IgD-negative memory B cell (primary cell): ENCODE data around the gene KLRD1. TPM values are rescaled to one million over a fixed set of nuclear protein-coding genes. Genes with fewer than 3 reads are reported as not detected.
"Not testable (repeated sequence)": the region's sequence is repeated elsewhere in the genome, so short reads cannot be mapped to it uniquely, and the experiment has no call there.

ENCODE experiments used
- H3K27ac Mint-ChIP-seq, 3 donors: one replicate each; pipeline ENCODE4 v1.8.0; 2020 to 2022; ENCODE audit warnings: mild to moderate bottlenecking in 3 of 3, mixed read lengths in 3 of 3, moderate library complexity in 1 of 3
- H3K27me3 Mint-ChIP-seq: one replicate; pipeline ENCODE4 v1.8.0; 2021; ENCODE audit warnings: mixed read lengths
- H3K36me3 Mint-ChIP-seq: one replicate; pipeline ENCODE4 v1.8.0; 2020; ENCODE audit warnings: mild to moderate bottlenecking, mixed read lengths
- H3K4me1 Mint-ChIP-seq, 3 donors: one replicate each; pipeline ENCODE4 v1.8.0; 2020 to 2022; ENCODE audit warnings: mixed read lengths in 3 of 3, mild to moderate bottlenecking in 1 of 3
- H3K4me3 Mint-ChIP-seq, 4 donors: one replicate each; pipeline ENCODE4 v1.8.0; 2020 to 2022; ENCODE audit warnings: mild to moderate bottlenecking in 4 of 4, mixed read lengths in 4 of 4, moderate library complexity in 3 of 4
- H3K9me3 Mint-ChIP-seq, 3 donors: one replicate each; pipeline ENCODE4 v1.8.0; 2020 to 2021; ENCODE audit warnings: mixed read lengths in 3 of 3, mild to moderate bottlenecking in 1 of 3
- polyA plus RNA-seq: library from polyadenylated mRNA; unstranded; fragments of 300-500 nt; fragmentation: Illumina TruSeq; gene quantifications from one replicate; pipeline ENCODE4 v1.2.3, GENCODE V29; 2021

KLRD1 gene
- polyA plus RNA-seq, 1 donor from 2014 or later: 13.1 TPM

DNA sequence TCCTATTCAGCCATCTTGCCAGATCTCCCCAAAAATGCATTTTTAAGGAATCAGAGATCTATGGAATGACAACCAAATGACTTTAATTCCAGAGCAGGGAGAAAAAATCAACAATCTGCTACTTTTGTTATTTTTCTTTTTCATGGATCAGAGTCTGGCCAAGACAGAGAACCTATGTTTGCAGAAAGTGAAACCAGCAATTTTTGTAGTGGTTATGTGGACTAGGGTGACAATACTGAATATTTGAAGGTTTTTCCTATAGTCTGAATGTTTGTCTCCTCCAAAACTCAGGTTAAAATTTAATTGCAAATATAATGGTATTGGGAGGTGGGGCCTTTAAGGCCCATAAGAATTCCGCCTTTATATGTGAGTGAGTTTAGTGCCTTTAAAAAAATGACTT, 51.3 kb downstream of the KLRD1 start:
- H3K36me3 Mint-ChIP-seq: no peaks in the 10 kb centered on the region

DNA sequence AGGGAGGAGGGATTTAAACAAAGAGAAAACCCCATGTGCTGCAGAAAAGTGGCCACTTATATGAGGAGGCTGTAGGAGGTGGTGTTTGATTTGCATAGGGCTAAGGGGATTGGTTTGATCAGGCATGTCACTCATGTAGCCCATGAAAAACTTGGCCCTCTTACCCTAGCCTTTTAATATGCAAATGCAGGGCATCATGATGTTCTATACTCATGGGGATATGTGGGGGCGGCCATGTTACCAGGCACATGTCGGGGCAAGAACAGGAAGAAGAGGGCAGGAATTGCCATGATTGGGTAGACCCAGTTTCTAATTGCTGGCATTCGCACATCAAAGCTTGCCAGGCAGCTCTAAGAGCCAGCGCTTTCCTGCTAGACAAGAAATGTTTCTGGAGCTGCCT, 53.4 kb downstream of the KLRD1 start:
- Mint-ChIP-seq H3K27ac (no peak overlapping the region), H3K4me3 (peak overlapping the region in 1 of 4 donors; percentile 46), H3K27me3 (no peaks in the 10 kb centered on the region), H3K4me1 (peaks cover 0 to 8% (median 6%) of the 10 kb centered on the region in 3 donors), H3K9me3 (no peaks in the 10 kb centered on the region), H3K36me3 (no peaks in the 10 kb centered on the region)

More for the DNA sequence above, 51.3 kb downstream of the KLRD1 start:
- Mint-ChIP-seq H3K27ac (no peak overlapping the region), H3K4me1 (peaks cover 0 to 8% (median 6%) of the 10 kb centered on the region in 3 donors), H3K9me3 (peaks cover 0 to 1% (median 0%) of the 10 kb centered on the region in 3 donors), H3K4me3 (no peak overlapping the region), H3K27me3 (no peaks in the 10 kb centered on the region)

DNA sequence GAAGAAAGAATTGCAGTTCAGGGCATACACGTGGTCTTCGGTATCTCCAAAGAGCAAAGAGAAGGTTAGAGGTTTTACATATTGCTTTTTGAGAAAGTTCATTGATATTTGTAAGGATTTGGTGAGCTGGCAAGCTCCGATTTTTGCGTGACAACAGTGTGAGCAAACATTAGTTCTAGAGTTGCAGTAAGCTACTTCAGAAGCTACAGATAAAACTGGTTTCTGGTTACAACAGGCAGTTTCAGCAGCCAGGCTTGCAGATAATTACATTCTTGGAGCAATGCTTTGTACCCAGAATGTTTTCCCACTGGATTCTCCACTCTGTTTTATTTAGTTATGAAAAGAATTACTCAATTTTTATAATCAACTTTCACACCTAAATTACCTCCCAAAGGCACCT, 54.0 kb downstream of the KLRD1 start:
- Mint-ChIP-seq H3K27ac (peak overlapping the region in 1 of 3 donors; percentile 32), H3K27me3 (no peaks in the 10 kb centered on the region), H3K36me3 (no peaks in the 10 kb centered on the region), H3K9me3 (no peaks in the 10 kb centered on the region), H3K4me3 (peak overlapping the region in 1 of 4 donors; percentile 2), H3K4me1 (peaks cover 0 to 8% (median 6%) of the 10 kb centered on the region in 3 donors)

DNA sequence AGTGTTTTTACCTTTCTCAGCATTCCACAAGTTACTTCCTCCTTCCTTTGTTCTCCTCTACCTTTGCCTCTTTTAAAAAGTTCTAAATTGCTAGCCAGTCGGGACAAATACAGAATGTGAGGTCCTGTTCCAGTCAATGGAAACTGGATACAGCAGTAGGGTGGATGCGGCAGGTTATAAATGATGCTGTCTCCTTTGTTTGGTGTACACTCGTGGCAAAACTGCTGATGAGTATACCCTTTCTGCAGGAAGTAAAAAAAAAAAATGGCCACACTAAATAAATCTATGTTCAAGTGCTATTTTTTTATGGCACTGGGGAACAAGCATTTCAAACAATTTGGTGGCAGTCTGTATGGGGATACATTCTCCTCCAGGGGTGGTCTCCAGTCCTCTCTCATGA, 54.7 kb downstream of the KLRD1 start:
- H3K27ac Mint-ChIP-seq: peak overlapping the region in 1 of 3 donors; percentile 20
- H3K4me3 Mint-ChIP-seq: peak overlapping the region in 1 of 4 donors; percentile 47
- H3K9me3 Mint-ChIP-seq: no peaks in the 10 kb centered on the region
- peaks cover 0 to 8% (median 6%) of the 10 kb centered on the region in 3 donors for H3K4me1 Mint-ChIP-seq
- no peaks in the 10 kb centered on the region for H3K27me3 Mint-ChIP-seq
- no peaks in the 10 kb centered on the region for H3K36me3 Mint-ChIP-seq

DNA sequence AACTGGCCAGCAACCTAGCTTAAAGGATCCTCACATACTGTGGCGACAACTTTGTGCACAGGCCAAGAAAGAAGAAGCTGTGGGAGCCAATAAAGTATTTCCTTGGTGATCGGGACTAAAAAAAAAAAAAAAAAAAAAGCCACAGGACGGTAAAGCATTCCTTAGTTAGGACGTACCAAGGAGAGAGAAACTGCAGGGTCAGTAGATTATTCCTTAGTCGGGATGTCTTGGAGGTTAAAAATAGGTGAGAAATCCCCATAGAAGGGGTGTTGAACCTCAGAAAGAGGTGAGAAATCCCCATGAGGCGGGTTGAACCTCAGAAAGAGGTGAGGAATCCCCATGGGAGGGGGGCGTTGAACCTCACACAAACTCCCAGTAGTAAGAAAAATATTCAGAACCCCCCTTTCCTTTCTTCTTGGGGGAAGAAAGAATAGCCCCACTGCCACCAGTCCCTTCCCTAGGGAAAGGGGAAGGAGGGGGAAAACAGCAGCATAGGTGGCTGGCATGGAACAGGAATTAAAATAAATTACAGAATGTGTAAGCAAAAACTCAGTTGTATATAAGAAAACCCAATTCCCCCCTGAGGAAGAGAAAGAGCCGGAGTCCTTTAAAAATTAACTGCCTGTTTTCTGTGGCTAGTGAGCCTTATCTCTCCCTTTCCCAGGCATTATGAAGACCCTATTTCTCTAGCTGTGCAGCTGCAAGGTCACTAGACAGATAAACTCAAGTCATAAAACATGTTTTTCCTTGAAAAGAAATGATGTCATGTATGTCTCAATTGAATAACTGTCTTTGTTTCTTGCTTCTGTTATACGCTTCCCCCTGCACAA, 55.4 kb downstream of the KLRD1 start:
- peaks cover 0 to 2% (median 2%) of the 10 kb centered on the region in 3 donors for H3K9me3 Mint-ChIP-seq
- H3K27ac Mint-ChIP-seq: peak overlapping the region in 1 of 3 donors; percentile 20
- peak overlapping the region in 2 of 4 donors; percentile 1 to 3 for H3K4me3 Mint-ChIP-seq
- H3K4me1 Mint-ChIP-seq: peaks cover 0 to 8% (median 6%) of the 10 kb centered on the region in 3 donors
- peaks cover 2% of the 10 kb centered on the region for H3K36me3 Mint-ChIP-seq
- H3K27me3 Mint-ChIP-seq: no peaks in the 10 kb centered on the region

DNA sequence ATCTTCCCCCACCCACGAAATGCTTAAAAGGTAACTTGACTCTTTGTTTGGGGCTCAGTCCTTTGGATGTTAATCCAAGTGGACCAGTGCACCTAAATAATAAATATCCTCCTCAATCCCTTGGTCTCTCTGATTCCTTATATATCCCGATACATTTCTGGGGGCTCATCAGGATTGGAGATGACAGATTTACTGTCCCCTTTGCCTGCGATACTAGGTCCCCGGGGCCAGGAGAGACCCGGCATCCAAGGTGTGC, 55.9 kb downstream of the KLRD1 start:
- H3K36me3 Mint-ChIP-seq: peaks cover 3% of the 10 kb centered on the region
- peaks cover 0 to 4% (median 3%) of the 10 kb centered on the region in 3 donors for H3K9me3 Mint-ChIP-seq
- H3K27ac Mint-ChIP-seq: no peak overlapping the region
- H3K4me3 Mint-ChIP-seq: no peak overlapping the region
- no peaks in the 10 kb centered on the region for H3K27me3 Mint-ChIP-seq
- peaks cover 0 to 8% (median 6%) of the 10 kb centered on the region in 3 donors for H3K4me1 Mint-ChIP-seq

DNA sequence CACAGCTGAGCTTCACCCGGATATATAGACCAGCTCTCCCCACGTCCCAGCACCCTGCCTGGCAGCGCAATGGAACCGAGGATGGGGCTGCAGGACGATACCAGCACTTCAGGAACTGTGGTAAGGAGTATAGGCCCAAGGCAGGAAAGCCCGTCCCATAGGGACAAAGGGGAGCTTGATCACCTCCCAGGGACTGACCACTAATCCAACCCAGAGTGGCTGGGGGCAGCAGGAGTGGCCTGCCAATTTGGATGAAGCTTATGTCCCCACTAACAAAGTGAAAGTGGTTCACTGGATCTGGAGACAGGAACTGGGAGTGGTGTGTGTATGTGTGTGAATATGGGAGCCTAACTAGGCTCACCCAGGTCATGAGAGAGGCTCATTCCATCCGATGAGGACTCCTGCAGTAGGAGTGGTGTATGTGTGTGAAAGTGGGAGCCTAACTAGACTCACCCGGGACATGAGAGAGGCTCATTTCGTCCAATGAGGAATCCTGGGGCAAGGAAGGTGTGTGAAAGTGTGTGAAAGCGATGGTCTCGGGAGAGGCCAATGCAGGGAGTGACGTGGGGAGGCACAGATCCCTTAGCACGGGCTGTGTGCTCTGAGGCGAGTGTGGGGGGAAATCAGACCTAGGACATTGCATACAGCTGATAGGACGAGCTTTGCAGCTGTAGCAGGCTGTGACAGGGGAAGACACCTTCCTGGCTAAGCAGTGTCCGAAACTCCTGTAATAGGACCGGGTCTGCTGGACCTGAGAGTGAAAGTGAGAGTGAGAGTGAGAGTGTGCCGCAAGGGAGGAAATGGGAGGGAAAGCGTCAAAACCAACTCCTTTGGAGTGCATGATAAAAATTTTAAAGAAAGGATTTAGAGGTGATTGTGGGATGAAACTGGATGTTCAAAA, 56.5 kb downstream of the KLRD1 start:
- H3K27me3 Mint-ChIP-seq: no peaks in the 10 kb centered on the region
- no peak overlapping the region for H3K27ac Mint-ChIP-seq
- no peak overlapping the region for H3K4me3 Mint-ChIP-seq
- H3K36me3 Mint-ChIP-seq: peaks cover 3% of the 10 kb centered on the region
- peaks cover 0 to 4% (median 3%) of the 10 kb centered on the region in 3 donors for H3K9me3 Mint-ChIP-seq
- H3K4me1 Mint-ChIP-seq: peaks cover 0 to 8% (median 6%) of the 10 kb centered on the region in 3 donors

DNA sequence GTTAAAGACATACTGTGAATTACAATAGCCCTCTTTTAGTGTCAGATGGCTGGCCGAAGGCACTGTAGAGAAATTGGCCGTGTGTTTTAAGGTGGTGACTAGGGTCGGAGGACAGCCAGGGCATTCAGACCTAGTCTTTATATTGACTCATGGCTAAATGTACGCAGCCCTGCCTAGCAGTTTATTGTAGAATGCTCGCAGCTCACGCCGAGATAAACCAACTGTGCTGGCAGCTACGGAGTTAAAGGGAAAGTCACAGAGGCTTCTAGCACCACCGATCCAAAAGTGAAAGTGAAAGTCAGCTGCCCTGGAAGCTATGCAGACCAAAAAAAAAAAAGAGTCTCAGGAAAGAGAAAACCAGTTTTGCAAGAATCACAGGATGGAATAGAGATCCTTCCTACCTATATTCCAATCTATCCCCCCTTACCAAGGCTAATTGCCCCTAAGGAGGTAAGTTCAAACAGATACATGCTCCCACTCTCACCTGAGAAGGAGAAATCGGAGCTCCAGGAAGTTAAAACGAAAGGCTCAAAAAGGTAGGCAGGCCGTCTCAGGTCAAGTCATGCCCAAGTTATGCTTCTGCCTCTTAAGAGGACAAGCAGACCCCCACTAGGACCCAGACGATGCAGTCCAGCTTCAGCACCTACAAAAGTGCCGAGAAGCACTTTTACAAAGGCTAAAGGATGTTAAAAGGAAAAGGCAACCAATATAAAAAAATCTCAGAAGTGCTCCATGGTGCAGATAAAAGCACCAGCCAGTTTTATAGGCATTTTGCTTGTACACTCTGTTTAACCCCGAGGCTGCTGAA, 57.3 kb downstream of the KLRD1 start:
- peaks cover 3% of the 10 kb centered on the region for H3K36me3 Mint-ChIP-seq
- no peak overlapping the region for H3K27ac Mint-ChIP-seq
- H3K4me1 Mint-ChIP-seq: peaks cover 2 to 8% (median 6%) of the 10 kb centered on the region in 3 donors
- peaks cover 2% of the 10 kb centered on the region for H3K27me3 Mint-ChIP-seq
- peaks cover 0 to 4% (median 3%) of the 10 kb centered on the region in 3 donors for H3K9me3 Mint-ChIP-seq
- H3K4me3 Mint-ChIP-seq: no peak overlapping the region

DNA sequence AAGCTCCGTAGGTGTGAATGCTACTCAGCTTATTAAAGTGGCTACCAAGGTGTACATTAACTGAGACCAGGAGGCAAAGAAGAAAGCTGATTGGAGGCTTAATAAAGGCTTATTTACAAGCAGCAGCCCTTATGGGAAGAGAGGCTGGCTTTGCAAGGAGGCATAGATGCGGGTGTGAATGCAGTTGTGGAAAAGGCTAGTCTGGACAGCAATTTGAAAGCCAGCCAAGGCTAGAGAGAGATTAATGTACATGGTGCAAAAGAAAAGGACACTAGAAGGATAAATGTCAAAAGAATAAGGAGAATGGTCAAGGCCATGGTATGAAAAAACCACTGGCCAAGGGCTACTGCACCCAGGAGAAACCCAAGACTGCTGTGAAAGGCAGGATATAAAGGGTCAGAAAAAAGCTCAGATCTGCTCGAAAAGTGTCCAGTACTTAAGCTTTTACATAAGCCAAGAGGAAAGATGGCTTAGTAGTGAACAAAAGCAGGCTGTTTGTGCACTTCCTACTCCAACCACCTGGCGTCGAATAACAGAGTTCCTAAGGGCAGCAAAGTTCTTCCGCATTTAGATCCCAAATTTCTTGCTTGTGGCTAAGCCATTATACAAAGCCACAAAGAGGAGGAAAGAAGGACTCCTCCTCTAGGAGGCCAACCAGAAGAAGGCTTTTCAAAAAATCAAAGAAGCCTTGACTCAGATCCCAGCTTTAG, 58.2 kb downstream of the KLRD1 start:
- Mint-ChIP-seq H3K4me3 (no peak overlapping the region), H3K4me1 (peaks cover 5 to 8% (median 6%) of the 10 kb centered on the region in 3 donors), H3K27me3 (peaks cover 2% of the 10 kb centered on the region), H3K36me3 (peaks cover 3% of the 10 kb centered on the region), H3K9me3 (peaks cover 0 to 4% (median 3%) of the 10 kb centered on the region in 3 donors), H3K27ac (no peak overlapping the region)

DNA sequence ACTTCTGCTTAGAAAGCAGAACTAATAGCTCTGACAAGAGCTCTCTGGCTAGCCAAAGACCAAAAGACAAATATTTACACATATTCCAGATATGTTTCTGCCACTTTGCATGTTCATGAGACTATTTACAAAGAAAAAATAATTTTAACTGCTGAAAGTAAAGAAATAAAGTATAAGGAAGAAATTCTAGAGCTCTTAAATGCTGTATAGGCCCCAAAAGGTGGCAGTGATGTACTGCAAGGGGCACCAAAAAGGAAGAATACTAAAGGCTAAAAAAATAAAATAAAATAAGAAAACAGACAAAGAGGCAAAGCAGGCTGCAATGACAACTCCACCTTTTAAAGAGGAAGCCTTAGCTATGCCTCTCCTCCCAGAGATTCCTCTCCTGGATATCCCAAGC, 59.2 kb downstream of the KLRD1 start:
- H3K4me3 Mint-ChIP-seq: no peak overlapping the region
- peaks cover 6 to 7% (median 7%) of the 10 kb centered on the region in 3 donors for H3K4me1 Mint-ChIP-seq
- peaks cover 0 to 4% (median 3%) of the 10 kb centered on the region in 3 donors for H3K9me3 Mint-ChIP-seq
- peaks cover 2% of the 10 kb centered on the region for H3K27me3 Mint-ChIP-seq
- H3K36me3 Mint-ChIP-seq: peaks cover 3% of the 10 kb centered on the region
- H3K27ac Mint-ChIP-seq: no peak overlapping the region

DNA sequence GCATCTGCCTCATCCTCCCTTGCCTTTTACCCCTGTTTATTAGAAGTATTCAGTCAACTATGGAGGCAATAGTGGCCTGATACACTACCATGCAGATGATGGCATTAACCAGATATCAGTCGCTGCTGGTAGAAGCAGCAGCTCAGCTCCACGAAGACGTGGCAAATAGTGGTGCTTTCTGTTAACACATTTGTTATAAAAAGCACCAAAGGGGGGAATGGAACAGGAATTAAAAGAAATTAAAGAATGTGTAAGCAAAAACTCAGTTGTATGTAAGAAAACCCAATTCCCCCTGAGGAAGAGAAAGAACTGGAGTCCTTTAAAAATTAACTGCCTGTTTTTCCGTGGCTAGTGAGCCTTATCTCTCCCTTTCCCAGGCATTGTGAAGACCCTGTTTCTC, 60.0 kb downstream of the KLRD1 start:
- H3K27ac Mint-ChIP-seq, H3K4me3 Mint-ChIP-seq, H3K9me3 Mint-ChIP-seq, H3K27me3 Mint-ChIP-seq, H3K36me3 Mint-ChIP-seq: not testable (repeated sequence)
- peaks cover 6 to 14% (median 9%) of the 10 kb centered on the region in 3 donors for H3K4me1 Mint-ChIP-seq

DNA sequence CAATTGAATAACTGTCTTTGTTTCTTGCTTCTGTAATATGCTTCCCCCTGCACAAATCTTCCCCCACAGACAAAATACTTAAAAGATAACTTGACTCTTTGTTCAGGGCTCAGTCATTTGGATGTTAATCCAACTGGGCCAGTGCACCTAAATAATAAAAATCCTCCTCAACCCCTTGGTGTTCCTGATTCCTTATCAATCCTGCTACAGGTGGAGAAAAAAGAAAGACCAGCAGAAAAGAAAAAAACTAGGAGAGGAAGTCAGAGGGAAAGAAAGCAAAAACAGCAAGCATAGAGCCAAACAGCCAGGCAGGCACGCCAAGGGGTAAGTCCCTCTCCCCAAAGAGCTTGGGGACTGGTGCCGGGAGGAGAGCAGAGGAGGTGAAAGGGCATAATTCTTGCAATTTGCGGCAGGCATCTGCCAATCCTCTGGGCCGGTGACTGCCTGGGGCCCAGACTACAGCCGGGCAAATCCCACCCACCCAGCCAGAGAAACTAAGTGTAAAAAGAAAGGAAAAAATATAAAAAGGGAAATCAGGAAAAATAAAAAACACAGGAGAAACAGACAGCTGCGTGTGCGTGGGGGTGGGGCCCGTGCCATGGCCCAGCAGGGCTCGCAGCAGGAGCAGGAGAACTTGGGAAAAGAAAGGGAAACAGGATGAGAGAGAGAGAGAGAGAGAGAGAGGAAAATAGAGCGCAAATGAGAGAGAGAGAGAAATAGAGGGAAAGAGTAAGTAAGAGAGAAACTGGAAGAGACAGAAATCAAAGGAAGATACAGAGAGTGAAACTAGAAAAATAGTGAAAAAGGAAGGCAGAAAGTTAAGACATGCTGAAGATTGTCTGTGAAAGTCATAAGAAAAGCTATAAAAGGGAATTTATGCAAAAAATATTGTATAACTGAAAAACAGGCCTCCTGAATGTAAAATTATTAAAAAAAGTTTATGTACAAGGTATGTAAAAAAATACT, 60.8 kb downstream of the KLRD1 start:
- Mint-ChIP-seq H3K4me1 (peaks cover 9 to 17% (median 10%) of the 10 kb centered on the region in 3 donors), H3K9me3 (peaks cover 0 to 4% (median 3%) of the 10 kb centered on the region in 3 donors), H3K36me3 (peaks cover 3% of the 10 kb centered on the region), H3K27me3 (peaks cover 2% of the 10 kb centered on the region), H3K27ac (peak overlapping the region in 1 of 3 donors; percentile 57), H3K4me3 (no peak overlapping the region)
